Endothelial cell of umbilical vein (primary cell): ENCODE measurements around the gene CELSR3. TPM values are rescaled to one million over a fixed set of nuclear protein-coding genes. Genes with fewer than 3 reads are reported as not detected.

Experiments
- BruUV-seq: library from RNA; stranded (reverse); fragments of 400-500 nt; replicated peaks from 2 replicates; lab custom pipeline; 2021; lab: Mats Ljungman, UMichigan
- CTCF ChIA-PET: fragments of 300-600, 350-600 bp; sonication (Branson Sonifier 250); formaldehyde crosslinking; loops from one replicate; lab custom pipeline; 2021; ENCODE audit warnings: antibody characterized with exemption, inconsistent platforms; lab: Charles Lee
- POLR2A ChIA-PET: fragments of 300-600, 350-600 bp; sonication (Branson Sonifier 250); formaldehyde crosslinking; loops from one replicate; lab custom pipeline; 2021; ENCODE audit warnings: antibody characterized with exemption, inconsistent platforms; lab: Charles Lee
- DNase-seq: peaks from one replicate; pipeline ENCODE4 v3.0.0-alpha.2; 2011; ENCODE audit warnings: low read depth, low spot score
- FAIRE-seq: peaks from 2 replicates; lab custom pipeline; 2011; peaks lifted over from hg19 to GRCh38; lab: Jason Lieb, UNC
- H2AFZ ChIP-seq: 2 replicates; pipeline ENCODE4 v1.6.0; 2012; ENCODE audit warnings: low read depth, low read length, control low read depth, inconsistent platforms
- H3K27ac ChIP-seq: 2 replicates; pipeline ENCODE4 v1.5.1; 2011; ENCODE audit warnings: low read depth, mild to moderate bottlenecking, control low read depth, low read length, moderate library complexity; ENCODE audit not compliant: insufficient read depth
- H3K27me3 ChIP-seq, 2 experiments: 2 replicates each; pipeline versions ENCODE4 v1.6.0 to v1.6.1; 2011; ENCODE audit warnings: low read length in 2 of 2, mixed read lengths in 1 of 2; ENCODE audit not compliant: control insufficient read depth in 2 of 2, insufficient read depth in 2 of 2
- H3K36me3 ChIP-seq, 2 experiments: 2 replicates in 1 of 2; 3 replicates in 1 of 2; pipeline ENCODE4 v1.5.1; 2011; ENCODE audit warnings: low read length in 2 of 2, mild to moderate bottlenecking in 1 of 2, moderate library complexity in 1 of 2; ENCODE audit not compliant: control insufficient read depth in 2 of 2, insufficient read depth in 2 of 2; ENCODE audit errors: extremely low read depth in 1 of 2
- H3K4me1 ChIP-seq: 3 replicates; pipeline ENCODE4 v1.5.1; 2011; ENCODE audit warnings: mild to moderate bottlenecking, low read length; ENCODE audit not compliant: control insufficient read depth, insufficient read depth; ENCODE audit errors: extremely low read depth
- H3K4me2 ChIP-seq: 2 replicates; pipeline ENCODE4 v1.6.1; 2011; ENCODE audit warnings: low read length, control low read depth, mixed read lengths; ENCODE audit not compliant: insufficient read depth
- H3K4me3 ChIP-seq, 3 experiments: fragments of 200-600 bp in 1 of 3; sonication (generic), shearing (Covaris generic) in 1 of 3; replicated peaks in 1 of 3; 2 replicates each; pipeline ENCODE4 v1.5.1; 2011 to 2016; ENCODE audit warnings: control low read depth in 3 of 3, low read length in 3 of 3, mild to moderate bottlenecking in 2 of 3, inconsistent platforms in 1 of 3, low read depth in 1 of 3, moderate library complexity in 1 of 3; ENCODE audit not compliant: insufficient read depth in 1 of 3
- H3K79me2 ChIP-seq: 2 replicates; pipeline ENCODE4 v1.6.0; 2012; ENCODE audit warnings: low read length, inconsistent platforms; ENCODE audit not compliant: control insufficient read depth, insufficient read depth
- H3K9ac ChIP-seq: replicated peaks from 2 replicates; pipeline ENCODE3; 2011; ENCODE audit warnings: low read length, control low read depth; ENCODE audit not compliant: insufficient read depth; ENCODE audit errors: extremely low read depth
- H3K9me1 ChIP-seq: replicated peaks from 3 replicates; pipeline ENCODE4 v1.6.0; 2011; ENCODE audit warnings: mild to moderate bottlenecking, low read length; ENCODE audit not compliant: control insufficient read depth, insufficient read depth; ENCODE audit errors: extremely low read depth
- H3K9me3 ChIP-seq: replicated peaks from 2 replicates; pipeline ENCODE4 v1.5.1; 2012; ENCODE audit warnings: low read length, inconsistent platforms; ENCODE audit not compliant: control insufficient read depth, insufficient read depth
- H4K20me1 ChIP-seq: replicated peaks from 2 replicates; pipeline ENCODE3; 2011; ENCODE audit warnings: mild to moderate bottlenecking, low read length; ENCODE audit not compliant: control insufficient read depth, insufficient read depth; ENCODE audit errors: extremely low read depth
- CTCF ChIP-seq, 2 donors: IDR thresholded peaks; 1 replicate in 1 of 2; 2 replicates in 1 of 2; pipeline ENCODE4 v1.5.1; 2011; ENCODE audit warnings: low read length in 2 of 2, mild to moderate bottlenecking in 2 of 2, moderate library complexity in 2 of 2, control low read depth in 1 of 2, inconsistent platforms in 1 of 2, low read depth in 1 of 2; ENCODE audit not compliant: insufficient read depth in 1 of 2; ENCODE audit errors: extremely low read depth in 1 of 2
- EZH2 ChIP-seq: IDR thresholded peaks from 2 replicates; pipeline ENCODE4 v1.6.1; 2012; ENCODE audit warnings: borderline replicate concordance, low read depth, mild to moderate bottlenecking, moderate library complexity, low read length, inconsistent platforms; ENCODE audit not compliant: severe bottlenecking
- FOS ChIP-seq: IDR thresholded peaks from 2 replicates; pipeline ENCODE4 v1.6.1; 2011; ENCODE audit warnings: mild to moderate bottlenecking, low read length, moderate library complexity, borderline replicate concordance; ENCODE audit not compliant: insufficient read depth
- GATA2 ChIP-seq: IDR thresholded peaks from 2 replicates; pipeline ENCODE4 v1.7.0; 2011; ENCODE audit warnings: low read depth, mild to moderate bottlenecking, moderate library complexity, mixed read lengths, low read length; ENCODE audit not compliant: insufficient read length, insufficient read depth
- JUN ChIP-seq: IDR thresholded peaks from 2 replicates; pipeline ENCODE4 v1.6.1; 2011; ENCODE audit warnings: borderline replicate concordance, low read depth; ENCODE audit not compliant: insufficient read length, insufficient read depth
- MYC ChIP-seq: IDR thresholded peaks from one replicate; pipeline ENCODE4 v1.6.1; 2011; ENCODE audit warnings: mild to moderate bottlenecking, low read depth, low read length
- POLR2A ChIP-seq: IDR thresholded peaks from 2 replicates; pipeline ENCODE4 v1.6.1; 2012; ENCODE audit warnings: low read depth, mild to moderate bottlenecking, control low read depth, low read length
- POLR2AphosphoS5 ChIP-seq: IDR thresholded peaks from 2 replicates; pipeline ENCODE4 v1.6.1; 2012; ENCODE audit warnings: low read depth, mild to moderate bottlenecking, control low read depth, low read length, moderate library complexity; ENCODE audit not compliant: insufficient read depth
- dilution Hi-C: fragments of 300-500 bp; cut with MboI; formaldehyde crosslinking; loops from one replicate; pipeline ENCODE4 v1.15.0; 2019; ENCODE audit warnings: low sequenced_read_pairs; ENCODE audit not compliant: extremely low pct_ligation_motif_present
- intact Hi-C: fragments of 100-400 bp; cut with micrococcal nuclease; formaldehyde crosslinking; loops from one replicate; pipeline ENCODE4 v1.10.0; 2022
- polyA plus RNA-seq, 4 experiments: library from polyadenylated mRNA; depleted of rRNA in 3 of 4; stranded (reverse) in 3 of 4; unstranded in 1 of 4; fragments of >200 nt; gene quantifications; 2 replicates each; pipeline versions ENCODE4 v1.2.1 to v1.2.3, GENCODE V29; 2011 to 2012; ENCODE audit warnings: missing spikeins in 1 of 4
- total RNA-seq: library from RNA; stranded (reverse); gene quantifications from 2 replicates; pipeline ENCODE4 v1.2.3, GENCODE V29; 2021
- TF ChIP-seq, protein P1 (sequence below): IDR thresholded peaks from 2 replicates; pipeline ENCODE4 v1.6.1; 2011; ENCODE audit not compliant: insufficient read depth, insufficient read length

The CELSR3 gene
- total and polyA plus RNA-seq, 2 donors (not counting 3 experiments of a cell fraction or from before 2014, with no cell fraction given), result 0.25 to 0.71 TPM

GRCh38 chr3:48708481-48708889, 45.8 kb upstream of the CELSR3 start:
- H3K36me3 ChIP-seq, result peaks cover 7 to 21% of the 10 kb centered on the region in 2 experiments
- no TSS peak for BruUV-seq
- no peak overlapping the region for H3K4me3 ChIP-seq
- H4K20me1 ChIP-seq, result peaks cover 15% of the 10 kb centered on the region
- ChIA-PET POLR2A (interaction anchor here (0.5 kb wide), 1 partner anchor 48 kb away, joined by 3 read pairs; no protein-coding TSS in a partner anchor), CTCF (interaction anchor here (0.8 kb wide), 1 partner anchor 10 kb away, joined by 3 read pairs; no protein-coding TSS in a partner anchor)
- H3K27me3 ChIP-seq, result no peaks in the 10 kb centered on the region
- no peak overlapping the region for H3K4me2 ChIP-seq
- no peak overlapping the region for H3K27ac ChIP-seq
- intact Hi-C loops (no loop called here), dilution Hi-C loops (no loop called here)
- no peak overlapping the region for H3K9ac ChIP-seq
- no peaks in the 10 kb centered on the region for H3K9me1 ChIP-seq
- DNase-seq (no peak), FAIRE-seq (no peak)
- no peaks in the 10 kb centered on the region for H3K9me3 ChIP-seq
- peaks cover 3% of the 10 kb centered on the region for H3K4me1 ChIP-seq
- peaks cover 91% of the 10 kb centered on the region for H3K79me2 ChIP-seq
- no peak for TF ChIP-seq POLR2A
- TF ChIP-seq, protein P1, sequence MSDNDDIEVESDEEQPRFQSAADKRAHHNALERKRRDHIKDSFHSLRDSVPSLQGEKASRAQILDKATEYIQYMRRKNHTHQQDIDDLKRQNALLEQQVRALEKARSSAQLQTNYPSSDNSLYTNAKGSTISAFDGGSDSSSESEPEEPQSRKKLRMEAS, result no peak
- TF ChIP-seq CTCF (IDR thresholded peaks at IDR 0.05; ENCODE audit: extremely low read depth in 1 of 2, insufficient read depth in 1 of 2, low read depth in 1 of 2, low read length in 2 of 2), result no peak
- no peak for TF ChIP-seq JUN
- no peak for TF ChIP-seq POLR2AphosphoS5
- TF ChIP-seq EZH2, result no peak
- TF ChIP-seq MYC, result no peak
- TF ChIP-seq GATA2, result no peak
- TF ChIP-seq FOS, result no peak
- no peak overlapping the region for H2AFZ ChIP-seq
